Nephron progenitor cell (in vitro differentiated cells): ENCODE data around the gene REPIN1.

Source experiments
- DNase-seq: peaks from one replicate; pipeline ENCODE4 v3.0.0; 2021
- H3K27ac Mint-ChIP-seq: 2 replicates; pipeline ENCODE4 v1.8.0; 2021; ENCODE audit warnings: mild to moderate bottlenecking, moderate library complexity, mixed read lengths
- H3K27me3 Mint-ChIP-seq: 2 replicates; pipeline ENCODE4 v1.8.0; 2021; ENCODE audit warnings: mild to moderate bottlenecking, low read depth, mixed read lengths; ENCODE audit not compliant: poor library complexity
- H3K36me3 Mint-ChIP-seq: 2 replicates; pipeline ENCODE4 v1.8.0; 2021; ENCODE audit warnings: low read depth, mixed read lengths
- H3K4me1 Mint-ChIP-seq: 2 replicates; pipeline ENCODE4 v1.8.0; 2021; ENCODE audit warnings: mixed read lengths
- H3K4me3 Mint-ChIP-seq: 2 replicates; pipeline ENCODE4 v1.8.0; 2021; ENCODE audit warnings: mild to moderate bottlenecking, moderate library complexity, mixed read lengths
- H3K9me3 Mint-ChIP-seq: 2 replicates; pipeline ENCODE4 v1.8.0; 2021; ENCODE audit warnings: mild to moderate bottlenecking, moderate library complexity, mixed read lengths
- CTCF ChIP-seq: fragments of 200-600 bp; sonication (generic); IDR thresholded peaks from 2 replicates; pipeline ENCODE4 v1.5.0; 2021; ENCODE audit warnings: antibody characterized with exemption

The REPIN1 gene

GRCh38 chr7:150329331-150330120, 39.1 kb upstream of the REPIN1 start:
- Mint-ChIP-seq H3K36me3 (no peaks in the 10 kb centered on the region), H3K27ac (no peak overlapping the region), H3K4me3 (no peak overlapping the region), H3K27me3 (peaks cover 21% of the 10 kb centered on the region), H3K4me1 (peaks cover 15% of the 10 kb centered on the region), H3K9me3 (no peaks in the 10 kb centered on the region)
- DNase-seq, result no peak
- no peak for TF ChIP-seq CTCF

GRCh38 chr7:150330211-150330885, 38.3 kb upstream of the REPIN1 start:
- H3K4me3 Mint-ChIP-seq, result no peak overlapping the region
- H3K4me1 Mint-ChIP-seq, result peaks cover 11% of the 10 kb centered on the region
- no peak overlapping the region for H3K27ac Mint-ChIP-seq
- no peak for TF ChIP-seq CTCF
- no peak for DNase-seq
- no peaks in the 10 kb centered on the region for H3K9me3 Mint-ChIP-seq
- H3K27me3 Mint-ChIP-seq, result peaks cover 22% of the 10 kb centered on the region
- no peaks in the 10 kb centered on the region for H3K36me3 Mint-ChIP-seq

GRCh38 chr7:150332852-150333635, 35.6 kb upstream of the REPIN1 start:
- TF ChIP-seq CTCF, result no peak
- no peaks in the 10 kb centered on the region for H3K9me3 Mint-ChIP-seq
- DNase-seq, result no peak

GRCh38 chr7:150333659-150334058, 35.0 kb upstream of the REPIN1 start:
- no peak for TF ChIP-seq CTCF
- H3K4me3 Mint-ChIP-seq, result no peak overlapping the region
- H3K36me3 Mint-ChIP-seq, result no peaks in the 10 kb centered on the region
- DNase-seq, result no peak
- no peak overlapping the region for H3K27ac Mint-ChIP-seq
- H3K27me3 Mint-ChIP-seq, result peaks cover 26% of the 10 kb centered on the region
- peaks cover 31% of the 10 kb centered on the region for H3K4me1 Mint-ChIP-seq
- H3K9me3 Mint-ChIP-seq, result no peaks in the 10 kb centered on the region

More at GRCh38 chr7:150332852-150333635, 35.6 kb upstream of the REPIN1 start:
- no peak overlapping the region for H3K4me3 Mint-ChIP-seq
- peaks cover 25% of the 10 kb centered on the region for H3K27me3 Mint-ChIP-seq
- no peaks in the 10 kb centered on the region for H3K36me3 Mint-ChIP-seq
- H3K27ac Mint-ChIP-seq, result no peak overlapping the region
- peaks cover 28% of the 10 kb centered on the region for H3K4me1 Mint-ChIP-seq

GRCh38 chr7:150334108-150334507, 34.5 kb upstream of the REPIN1 start:
- H3K27ac Mint-ChIP-seq, result no peak overlapping the region

More at GRCh38 chr7:150334108-150334507, 34.5 kb upstream of the REPIN1 start:
- no peaks in the 10 kb centered on the region for H3K9me3 Mint-ChIP-seq
- H3K36me3 Mint-ChIP-seq, result no peaks in the 10 kb centered on the region
- no peak for TF ChIP-seq CTCF
- peaks cover 26% of the 10 kb centered on the region for H3K4me1 Mint-ChIP-seq
- no peak for DNase-seq
- H3K4me3 Mint-ChIP-seq, result no peak overlapping the region
- peaks cover 31% of the 10 kb centered on the region for H3K27me3 Mint-ChIP-seq
